ENCODE results near the gene PTRH1.

Gene PTRH1

GRCh38 chr9:127749090-127749787 lies 33.8 kb upstream of the PTRH1 start:
- no peak overlapping the region for H3K27ac ChIP-seq (ENCODE audit: low read length)
- ATAC-seq (ENCODE audit: insufficient read depth, low read depth) = no peak
- H4K20me1 ChIP-seq (ENCODE audit: insufficient read depth, low read length) = no peaks in the 10 kb centered on the region
- no peaks in the 10 kb centered on the region for H3K9me3 ChIP-seq (ENCODE audit: insufficient read depth, low read length, severe bottlenecking)
- H3K4me3 ChIP-seq (ENCODE audit: low read depth in 1 of 2, low read length in 2 of 2) = no peak overlapping the region
- H3K4me2 ChIP-seq (ENCODE audit: insufficient read depth, low read length) = no peak overlapping the region
- H2AFZ ChIP-seq (ENCODE audit: low read depth, low read length) = no peak overlapping the region
- TF ChIP-seq EZH2 (IDR thresholded peaks at IDR 0.05; ENCODE audit: borderline replicate concordance, low read depth, low read length, severe bottlenecking) (no peak), CTCF (IDR thresholded peaks at IDR 0.05; ENCODE audit: borderline replicate concordance, extremely low read depth, low read length, poor library complexity, severe bottlenecking) (no peak)
- no peaks in the 10 kb centered on the region for H3K4me1 ChIP-seq (ENCODE audit: insufficient read depth, low read length)
- DNase-seq = no peak
- no peak overlapping the region for H3K9ac ChIP-seq (ENCODE audit: low read depth, low read length)
- no peaks in the 10 kb centered on the region for H3K36me3 ChIP-seq (ENCODE audit: insufficient read depth, low read length)
- no peaks in the 10 kb centered on the region for H3K27me3 ChIP-seq (ENCODE audit: insufficient read depth, low read length, poor library complexity)
- no peaks in the 10 kb centered on the region for H3K79me2 ChIP-seq (ENCODE audit: insufficient read depth, low read length)

DNA sequence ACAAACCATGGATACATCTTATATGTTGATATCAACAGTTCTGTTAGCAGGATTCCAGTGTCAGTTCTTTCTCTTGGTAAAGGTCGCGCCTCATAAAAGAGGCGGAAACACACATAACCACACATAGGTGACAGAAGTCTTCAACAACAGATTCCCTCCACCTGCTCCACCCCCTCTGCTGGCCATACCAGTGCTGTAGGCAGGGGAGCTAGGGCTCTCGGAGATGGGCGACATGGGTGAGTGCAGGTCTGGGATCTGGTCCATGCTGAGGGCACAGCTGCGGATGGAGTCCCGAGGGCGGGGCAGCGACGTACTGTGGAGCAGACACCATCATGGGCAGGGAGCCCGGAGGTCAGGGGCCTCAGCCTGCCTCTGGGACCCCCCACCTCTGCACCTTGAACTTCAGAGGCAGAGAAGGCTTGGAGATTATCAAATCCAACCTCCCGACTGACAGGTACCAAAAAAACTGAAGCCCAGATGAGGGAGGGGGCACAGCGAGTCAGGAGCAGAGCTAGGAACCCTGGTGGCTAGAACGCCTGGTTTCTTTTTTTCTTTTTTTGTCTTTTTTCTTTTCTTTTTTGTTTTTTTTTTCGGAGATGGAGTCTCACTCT lies 31.6 kb upstream of the PTRH1 start:
- no peak for ATAC-seq (ENCODE audit: insufficient read depth, low read depth)
- Histone ChIP-seq H3K79me2 (ENCODE audit: insufficient read depth, low read length) (no peaks in the 10 kb centered on the region), H3K36me3 (ENCODE audit: insufficient read depth, low read length) (no peaks in the 10 kb centered on the region), H3K27me3 (ENCODE audit: insufficient read depth, low read length, poor library complexity) (no peaks in the 10 kb centered on the region), H3K4me3 (ENCODE audit: low read depth in 1 of 2, low read length in 2 of 2) (no peak overlapping the region), H3K9me3 (ENCODE audit: insufficient read depth, low read length, severe bottlenecking) (no peaks in the 10 kb centered on the region), H3K4me1 (ENCODE audit: insufficient read depth, low read length) (no peaks in the 10 kb centered on the region), H3K9ac (ENCODE audit: low read depth, low read length) (no peak overlapping the region), H4K20me1 (ENCODE audit: insufficient read depth, low read length) (no peaks in the 10 kb centered on the region), H3K4me2 (ENCODE audit: insufficient read depth, low read length) (no peak overlapping the region), H2AFZ (ENCODE audit: low read depth, low read length) (no peak overlapping the region), H3K27ac (ENCODE audit: low read length) (no peak overlapping the region)
- no peak for DNase-seq
- TF ChIP-seq EZH2 (IDR thresholded peaks at IDR 0.05; ENCODE audit: borderline replicate concordance, low read depth, low read length, severe bottlenecking) (no peak), CTCF (IDR thresholded peaks at IDR 0.05; ENCODE audit: borderline replicate concordance, extremely low read depth, low read length, poor library complexity, severe bottlenecking) (no peak)

DNA sequence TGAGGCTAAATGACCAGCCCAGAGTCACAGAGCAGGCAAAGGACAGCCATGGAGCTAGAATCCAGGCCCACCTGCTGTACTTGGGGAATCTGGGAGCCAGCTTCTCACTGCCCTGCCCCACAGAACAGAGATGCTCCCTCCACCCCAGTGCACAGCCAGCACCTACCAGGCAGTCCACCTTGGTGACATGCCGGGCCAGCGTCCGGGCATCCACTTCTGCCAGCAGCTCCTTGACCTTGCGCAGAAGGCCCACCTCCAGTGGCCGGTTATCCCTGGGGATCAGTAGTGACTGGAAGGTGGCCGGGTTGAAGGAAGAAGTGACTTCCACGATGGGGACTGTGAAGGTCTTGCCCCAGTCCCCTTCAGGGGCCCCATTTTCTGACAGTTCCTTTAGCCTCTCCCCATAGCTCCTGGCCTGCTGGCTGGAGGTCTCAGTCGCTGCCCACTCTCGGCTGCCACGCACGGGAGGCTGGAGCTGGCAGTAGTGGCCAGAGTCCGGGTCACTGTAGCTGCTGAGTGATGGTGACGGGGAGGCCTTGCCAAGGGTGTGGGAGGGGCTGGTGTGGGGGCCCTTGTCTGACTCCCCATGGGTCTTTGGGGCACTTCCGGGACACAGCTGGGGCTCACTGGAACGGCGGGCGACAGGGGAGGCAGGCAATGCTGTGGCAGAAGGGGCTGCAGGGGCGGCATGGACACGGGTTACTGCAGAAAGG lies 29.1 kb upstream of the PTRH1 start:
- H3K4me3 ChIP-seq (ENCODE audit: low read depth in 1 of 2, low read length in 2 of 2) = no peak overlapping the region
- no peaks in the 10 kb centered on the region for H3K9me3 ChIP-seq (ENCODE audit: insufficient read depth, low read length, severe bottlenecking)
- no peak for DNase-seq
- H3K4me2 ChIP-seq (ENCODE audit: insufficient read depth, low read length) = no peak overlapping the region
- TF ChIP-seq CTCF (IDR thresholded peaks at IDR 0.05; ENCODE audit: borderline replicate concordance, extremely low read depth, low read length, poor library complexity, severe bottlenecking) (no peak), EZH2 (IDR thresholded peaks at IDR 0.05; ENCODE audit: borderline replicate concordance, low read depth, low read length, severe bottlenecking) (no peak)
- H3K79me2 ChIP-seq (ENCODE audit: insufficient read depth, low read length) = no peaks in the 10 kb centered on the region
- H4K20me1 ChIP-seq (ENCODE audit: insufficient read depth, low read length) = no peaks in the 10 kb centered on the region
- no peak overlapping the region for H3K27ac ChIP-seq (ENCODE audit: low read length)
- H3K36me3 ChIP-seq (ENCODE audit: insufficient read depth, low read length) = no peaks in the 10 kb centered on the region
- no peak for ATAC-seq (ENCODE audit: insufficient read depth, low read depth)
- no peaks in the 10 kb centered on the region for H3K4me1 ChIP-seq (ENCODE audit: insufficient read depth, low read length)
- H3K27me3 ChIP-seq (ENCODE audit: insufficient read depth, low read length, poor library complexity) = no peaks in the 10 kb centered on the region
- H2AFZ ChIP-seq (ENCODE audit: low read depth, low read length) = no peak overlapping the region
- no peak overlapping the region for H3K9ac ChIP-seq (ENCODE audit: low read depth, low read length)
